Lung (tissue), 12 donors: ENCODE data around the gene BAZ1A. TPM values are rescaled to one million over a fixed set of nuclear protein-coding genes. Genes with fewer than 3 reads are reported as not detected.

ENCODE experiments used
- ATAC-seq: fragments of 200-7000 bp; cut with Tn5 transposase; one replicate; pipeline ENCODE4 v1.9.1; 2020; ENCODE audit warnings: moderate number of reproducible peaks; ENCODE audit not compliant: insufficient read depth, low FRiP score
- DNase-seq, 3 donors: peaks; one replicate each; pipeline ENCODE4 v3.0.0-alpha.2; 2013 to 2017
- H3K27ac ChIP-seq, 2 donors: one replicate each; pipeline ENCODE4 v1.5.1; 2013; ENCODE audit warnings: mild to moderate bottlenecking in 2 of 2, moderate library complexity in 2 of 2, control low read depth in 1 of 2, inconsistent platforms in 1 of 2, low read depth in 1 of 2, low read length in 1 of 2
- H3K27me3 ChIP-seq, 3 donors: one replicate each; pipeline ENCODE4 v1.5.1; 2013; ENCODE audit warnings: low read length in 2 of 3; ENCODE audit not compliant: control insufficient read depth in 3 of 3, insufficient read depth in 3 of 3
- H3K36me3 ChIP-seq, 4 donors: one replicate each; pipeline ENCODE4 v1.5.1; 2013; ENCODE audit warnings: low read length in 4 of 4, mild to moderate bottlenecking in 1 of 4, moderate library complexity in 1 of 4; ENCODE audit not compliant: control insufficient read depth in 4 of 4, insufficient read depth in 4 of 4
- H3K4me1 ChIP-seq, 5 donors: one replicate each; pipeline ENCODE4 v1.5.1; 2013; ENCODE audit warnings: low read length in 5 of 5, mild to moderate bottlenecking in 2 of 5, moderate library complexity in 1 of 5; ENCODE audit not compliant: control insufficient read depth in 5 of 5, insufficient read depth in 5 of 5
- H3K4me3 ChIP-seq: one replicate; pipeline ENCODE4 v1.5.1; 2013; ENCODE audit warnings: mild to moderate bottlenecking, control low read depth, moderate library complexity
- H3K9ac ChIP-seq, 2 donors: one replicate each; pipeline ENCODE4 v1.5.1; 2013; ENCODE audit warnings: low read length in 2 of 2, control low read depth in 1 of 2; ENCODE audit not compliant: insufficient read depth in 1 of 2
- H3K9me3 ChIP-seq, 4 donors: one replicate each; pipeline ENCODE4 v1.5.1; 2013; ENCODE audit warnings: low read length in 3 of 4, mild to moderate bottlenecking in 1 of 4, moderate library complexity in 1 of 4; ENCODE audit not compliant: control insufficient read depth in 4 of 4, insufficient read depth in 3 of 4
- WGBS, 2 donors: extraction: QIAGEN DNeasy Blood & Tissue Kit; methylation state at CpG; one replicate each; pipeline ENCODE4 v1.1.7; 2013; 5-methylcytosine and 5-hydroxymethylcytosine counted together
- polyA plus RNA-seq, 2 donors: library from polyadenylated mRNA; stranded (reverse); fragments of 200-250 nt; gene quantifications; one replicate each; pipeline ENCODE4 v1.2.1, GENCODE V29; 2013
- total RNA-seq, 2 donors: library from RNA; depleted of rRNA in 1 of 2; stranded (reverse); fragments of >200 nt in 1 of 2; gene quantifications; one replicate each; pipeline ENCODE4 v1.2.1, GENCODE V29; 2014 to 2021
- TF ChIP-seq, protein P1 (sequence below): IDR thresholded peaks from 2 replicates; pipeline ENCODE4 v1.5.1; 2012; ENCODE audit warnings: mild to moderate bottlenecking; ENCODE audit errors: control extremely low read depth, extremely low read depth
- donor health status: control.
- donor health status: control.
- donor health status: Bipolar disorder and iron deficiency.
- donor health status: healthy.
- donor health status: DM: yes; HTN: yes; CAD: no.

BAZ1A gene
- total and polyA plus RNA-seq, 4 donors = 17.2 to 52.4 (median 32.1) TPM

GRCh38 chr14:34797747-34798583, 77.2 kb downstream of the BAZ1A start:
- TF ChIP-seq, protein P1, sequence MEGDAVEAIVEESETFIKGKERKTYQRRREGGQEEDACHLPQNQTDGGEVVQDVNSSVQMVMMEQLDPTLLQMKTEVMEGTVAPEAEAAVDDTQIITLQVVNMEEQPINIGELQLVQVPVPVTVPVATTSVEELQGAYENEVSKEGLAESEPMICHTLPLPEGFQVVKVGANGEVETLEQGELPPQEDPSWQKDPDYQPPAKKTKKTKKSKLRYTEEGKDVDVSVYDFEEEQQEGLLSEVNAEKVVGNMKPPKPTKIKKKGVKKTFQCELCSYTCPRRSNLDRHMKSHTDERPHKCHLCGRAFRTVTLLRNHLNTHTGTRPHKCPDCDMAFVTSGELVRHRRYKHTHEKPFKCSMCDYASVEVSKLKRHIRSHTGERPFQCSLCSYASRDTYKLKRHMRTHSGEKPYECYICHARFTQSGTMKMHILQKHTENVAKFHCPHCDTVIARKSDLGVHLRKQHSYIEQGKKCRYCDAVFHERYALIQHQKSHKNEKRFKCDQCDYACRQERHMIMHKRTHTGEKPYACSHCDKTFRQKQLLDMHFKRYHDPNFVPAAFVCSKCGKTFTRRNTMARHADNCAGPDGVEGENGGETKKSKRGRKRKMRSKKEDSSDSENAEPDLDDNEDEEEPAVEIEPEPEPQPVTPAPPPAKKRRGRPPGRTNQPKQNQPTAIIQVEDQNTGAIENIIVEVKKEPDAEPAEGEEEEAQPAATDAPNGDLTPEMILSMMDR = no peak
- H3K4me1 ChIP-seq = peaks cover 0 to 7% (median 0%) of the 10 kb centered on the region in 5 donors
- peaks cover 0 to 2% (median 0%) of the 10 kb centered on the region in 4 donors for H3K9me3 ChIP-seq
- 87 to 98% methylated on average over 24 of the region's 24 CpGs for WGBS, 2 donors
- DNase-seq (no peak), ATAC-seq (no peak)
- H3K27me3 ChIP-seq = no peaks in the 10 kb centered on the region
- H3K4me3 ChIP-seq = no peak overlapping the region
- peaks cover 8 to 20% (median 14%) of the 10 kb centered on the region in 4 donors for H3K36me3 ChIP-seq
- no peak overlapping the region for H3K9ac ChIP-seq
- no peak overlapping the region for H3K27ac ChIP-seq

GRCh38 chr14:34796902-34797301, 78.3 kb downstream of the BAZ1A start:
- Histone ChIP-seq H3K9me3 (peaks cover 0 to 2% (median 0%) of the 10 kb centered on the region in 4 donors), H3K27ac (no peak overlapping the region), H3K9ac (no peak overlapping the region), H3K36me3 (peaks cover 8 to 18% (median 12%) of the 10 kb centered on the region in 4 donors), H3K4me3 (no peak overlapping the region), H3K4me1 (peaks cover 0 to 7% (median 0%) of the 10 kb centered on the region in 5 donors), H3K27me3 (no peaks in the 10 kb centered on the region)
- ATAC-seq = no peak
- WGBS, 2 donors = 84 to 89% methylated on average over 1 of the region's 1 CpG
- TF ChIP-seq, protein P1 = no peak
- DNase-seq = peak; percentile 19 to 71 (median 69)

GRCh38 chr14:34794941-34795340, 80.2 kb downstream of the BAZ1A start:
- ATAC-seq = no peak
- Histone ChIP-seq H3K9me3 (peaks cover 0 to 2% (median 0%) of the 10 kb centered on the region in 4 donors), H3K4me1 (peaks cover 0 to 7% (median 0%) of the 10 kb centered on the region in 5 donors), H3K4me3 (no peak overlapping the region), H3K27ac (no peak overlapping the region), H3K27me3 (no peaks in the 10 kb centered on the region), H3K9ac (no peak overlapping the region), H3K36me3 (peaks cover 8 to 17% (median 12%) of the 10 kb centered on the region in 4 donors)
- no peak for DNase-seq
- TF ChIP-seq, protein P1 = no peak
- 61 to 67% methylated on average over 1 of the region's 1 CpG for WGBS, 2 donors
